Esophagus (tissue), 2 donors: ENCODE data around the gene TPO. TPM values are rescaled to one million over a fixed set of nuclear protein-coding genes. Genes with fewer than 3 reads are reported as not detected.

Experiments
- H3K27ac ChIP-seq, 2 donors: one replicate each; pipeline ENCODE4 v1.5.1; 2013; ENCODE audit warnings: low read depth in 2 of 2, mild to moderate bottlenecking in 2 of 2, inconsistent platforms in 1 of 2, low read length in 1 of 2, moderate library complexity in 1 of 2
- H3K27me3 ChIP-seq, 2 donors: one replicate each; pipeline ENCODE4 v1.6.1; 2013; ENCODE audit warnings: low read length in 2 of 2, control low read depth in 1 of 2, mild to moderate bottlenecking in 1 of 2; ENCODE audit not compliant: insufficient read depth in 2 of 2, control insufficient read depth in 1 of 2
- H3K36me3 ChIP-seq, 2 donors: one replicate each; pipeline ENCODE4 v1.6.1; 2013; ENCODE audit warnings: low read length in 1 of 2; ENCODE audit not compliant: control insufficient read depth in 2 of 2, insufficient read depth in 2 of 2
- H3K4me1 ChIP-seq, 2 donors: one replicate each; pipeline ENCODE4 v1.6.1; 2013; ENCODE audit warnings: low read length in 1 of 2; ENCODE audit not compliant: control insufficient read depth in 2 of 2, insufficient read depth in 2 of 2
- H3K4me3 ChIP-seq, 2 donors: one replicate each; pipeline ENCODE4 v1.5.1; 2013; ENCODE audit warnings: low read length in 2 of 2, mild to moderate bottlenecking in 2 of 2, low read depth in 1 of 2, moderate library complexity in 1 of 2
- H3K9me3 ChIP-seq, 2 donors: one replicate each; pipeline ENCODE4 v1.6.1; 2013; ENCODE audit warnings: mild to moderate bottlenecking in 2 of 2, low read depth in 1 of 2, low read length in 1 of 2, moderate library complexity in 1 of 2; ENCODE audit not compliant: control insufficient read depth in 2 of 2, insufficient read depth in 1 of 2
- WGBS, 2 donors: extraction: QIAGEN DNeasy Blood & Tissue Kit; methylation state at CpG; one replicate each; pipeline ENCODE4 v1.1.7; 2013; 5-methylcytosine and 5-hydroxymethylcytosine counted together
- polyA plus RNA-seq, 2 donors: library from polyadenylated mRNA; stranded (reverse); fragments of 200-250 nt; gene quantifications; one replicate each; pipeline ENCODE4 v1.2.3, GENCODE V29; 2013
- donor health status: healthy with polysubstance abuse.
- donor health status: Bipolar disorder and iron deficiency.

TPO gene
- polyA plus RNA-seq, 2 donors: 1.3 to 1.5 TPM

- Histone ChIP-seq H3K9me3 (no peaks in the 10 kb centered on the region), H3K27ac (no peak overlapping the region), H3K4me3 (no peak overlapping the region), H3K4me1 (no peaks in the 10 kb centered on the region), H3K36me3 (no peaks in the 10 kb centered on the region), H3K27me3 (no peaks in the 10 kb centered on the region)
- 61 to 64% methylated on average over 9 of the region's 9 CpGs for WGBS, 2 donors
Measured at GRCh38 chr2:1553671-1554295, 140.5 kb downstream of the TPO start.

- no peaks in the 10 kb centered on the region for H3K27me3 ChIP-seq
- H3K4me1 ChIP-seq: no peaks in the 10 kb centered on the region
- no peak overlapping the region for H3K27ac ChIP-seq
- H3K4me3 ChIP-seq: no peak overlapping the region
- 84 to 85% methylated on average over 9 of the region's 9 CpGs for WGBS, 2 donors
- no peaks in the 10 kb centered on the region for H3K9me3 ChIP-seq
- H3K36me3 ChIP-seq: no peaks in the 10 kb centered on the region
Measured at GRCh38 chr2:1556286-1556685, 143.0 kb downstream of the TPO start.

- 78 to 80% methylated on average over 13 of the region's 13 CpGs for WGBS, 2 donors
- no peaks in the 10 kb centered on the region for H3K27me3 ChIP-seq
- no peak overlapping the region for H3K4me3 ChIP-seq
- H3K27ac ChIP-seq: no peak overlapping the region
- no peaks in the 10 kb centered on the region for H3K4me1 ChIP-seq
- no peaks in the 10 kb centered on the region for H3K9me3 ChIP-seq
- H3K36me3 ChIP-seq: no peaks in the 10 kb centered on the region
Measured at GRCh38 chr2:1556776-1557466, 143.7 kb downstream of the TPO start.

GRCh38 chr2:1557467-1557820 lies 144.2 kb downstream of the TPO start:
- WGBS, 2 donors: 86 to 89% methylated on average over 11 of the region's 11 CpGs

GRCh38 chr2:1559589-1560175 lies 146.4 kb downstream of the TPO start:
- Histone ChIP-seq H3K4me1 (no peaks in the 10 kb centered on the region), H3K9me3 (no peaks in the 10 kb centered on the region), H3K36me3 (no peaks in the 10 kb centered on the region)

More at GRCh38 chr2:1557467-1557820, 144.2 kb downstream of the TPO start:
- no peak overlapping the region for H3K27ac ChIP-seq
- no peaks in the 10 kb centered on the region for H3K4me1 ChIP-seq
- H3K9me3 ChIP-seq: no peaks in the 10 kb centered on the region
- no peaks in the 10 kb centered on the region for H3K36me3 ChIP-seq
- H3K27me3 ChIP-seq: no peaks in the 10 kb centered on the region
- no peak overlapping the region for H3K4me3 ChIP-seq

GRCh38 chr2:1561259-1561658 lies 148.0 kb downstream of the TPO start:
- H3K27ac ChIP-seq: no peak overlapping the region
- 82 to 84% methylated on average over 14 of the region's 14 CpGs for WGBS, 2 donors
- H3K9me3 ChIP-seq: no peaks in the 10 kb centered on the region
- H3K27me3 ChIP-seq: no peaks in the 10 kb centered on the region
- H3K4me3 ChIP-seq: no peak overlapping the region
- H3K36me3 ChIP-seq: no peaks in the 10 kb centered on the region
- H3K4me1 ChIP-seq: no peaks in the 10 kb centered on the region

More at GRCh38 chr2:1559589-1560175, 146.4 kb downstream of the TPO start:
- Histone ChIP-seq H3K27me3 (no peaks in the 10 kb centered on the region), H3K4me3 (no peak overlapping the region), H3K27ac (no peak overlapping the region)
- 87 to 91% methylated on average over 15 of the region's 15 CpGs for WGBS, 2 donors

- no peak overlapping the region for H3K4me3 ChIP-seq
- no peaks in the 10 kb centered on the region for H3K9me3 ChIP-seq
- H3K27ac ChIP-seq: no peak overlapping the region
- whole genome bisulfite sequencing, 2 donors: 65 to 71% methylated on average over 24 of the region's 24 CpGs
- H3K4me1 ChIP-seq: no peaks in the 10 kb centered on the region
- H3K36me3 ChIP-seq: no peaks in the 10 kb centered on the region
- H3K27me3 ChIP-seq: no peaks in the 10 kb centered on the region
Measured at GRCh38 chr2:1561811-1562421, 148.7 kb downstream of the TPO start.

GRCh38 chr2:1563084-1563857 lies 150.0 kb downstream of the TPO start:
- H3K4me3 ChIP-seq: no peak overlapping the region
- WGBS, 2 donors: 82 to 83% methylated on average over 32 of the region's 32 CpGs
- peaks cover 2% of the 10 kb centered on the region in 2 donors for H3K9me3 ChIP-seq
- no peaks in the 10 kb centered on the region for H3K27me3 ChIP-seq
- no peaks in the 10 kb centered on the region for H3K36me3 ChIP-seq
- H3K27ac ChIP-seq: no peak overlapping the region
- no peaks in the 10 kb centered on the region for H3K4me1 ChIP-seq
